ENCODE results near the gene CHD5. TPM values are rescaled to one million over a fixed set of nuclear protein-coding genes. Genes with fewer than 3 reads are reported as not detected.

CHD5 gene
- total RNA-seq, 4 donors from 2014 or later = 0.15 to 0.94 (median 0.26) TPM

DNA sequence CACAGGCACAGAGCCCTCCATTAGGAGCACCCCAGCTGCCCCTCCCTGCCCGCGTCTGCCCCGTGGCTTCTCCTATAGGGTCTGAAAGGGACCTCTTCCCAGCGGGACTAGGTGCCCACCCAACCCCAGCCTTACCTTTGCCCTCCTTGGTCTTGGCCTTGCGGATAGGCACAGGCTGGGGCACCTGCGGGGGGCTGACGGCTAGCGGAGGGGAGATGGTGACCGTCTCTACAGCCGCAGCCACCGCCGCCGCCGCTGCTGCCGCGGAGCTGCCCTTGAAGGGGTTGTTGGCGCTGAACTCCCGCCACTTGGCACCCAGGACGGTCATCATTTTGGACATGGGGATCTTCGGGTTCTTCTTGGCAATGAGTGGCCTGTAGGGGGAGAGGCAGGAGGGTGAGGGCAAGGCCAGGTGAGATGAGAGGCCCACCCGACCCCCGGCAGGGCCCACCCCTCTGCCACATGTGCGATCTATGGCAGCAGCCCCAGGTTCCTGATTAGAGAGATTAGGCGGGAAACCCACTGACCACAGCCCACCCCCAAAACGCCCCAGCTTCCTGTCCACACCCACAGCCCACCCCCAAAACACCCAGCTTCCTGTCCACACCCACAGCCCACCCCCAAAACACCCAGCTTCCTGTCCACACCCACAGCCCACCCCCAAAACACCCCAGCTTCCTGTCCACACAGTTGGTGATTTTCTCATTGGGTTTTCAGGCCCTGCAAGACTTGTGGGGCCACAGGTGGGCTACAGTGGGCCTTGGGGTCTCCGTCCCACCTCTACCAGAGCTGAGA lies 25.4 kb downstream of the CHD5 start:
- Histone ChIP-seq H3K9me3 (no peaks in the 10 kb centered on the region), H3K4me1 (no peaks in the 10 kb centered on the region), H3K36me3 (no peaks in the 10 kb centered on the region), H3K27ac (no peak overlapping the region), H3K27me3 (no peaks in the 10 kb centered on the region), H3K4me3 (replicated peaks in 1 of 3) (no peak overlapping the region)
- DNase-seq = no peak
- 81 to 90% methylated on average over 13 to 26 of the region's 26 CpGs for WGBS, 2 donors
- TF ChIP-seq POLR2A (IDR thresholded peaks at IDR 0.05) (no peak), CTCF (IDR thresholded peaks at IDR 0.05) (no peak)
- intact Hi-C loops (cut with DNase I) = no loop called here

DNA sequence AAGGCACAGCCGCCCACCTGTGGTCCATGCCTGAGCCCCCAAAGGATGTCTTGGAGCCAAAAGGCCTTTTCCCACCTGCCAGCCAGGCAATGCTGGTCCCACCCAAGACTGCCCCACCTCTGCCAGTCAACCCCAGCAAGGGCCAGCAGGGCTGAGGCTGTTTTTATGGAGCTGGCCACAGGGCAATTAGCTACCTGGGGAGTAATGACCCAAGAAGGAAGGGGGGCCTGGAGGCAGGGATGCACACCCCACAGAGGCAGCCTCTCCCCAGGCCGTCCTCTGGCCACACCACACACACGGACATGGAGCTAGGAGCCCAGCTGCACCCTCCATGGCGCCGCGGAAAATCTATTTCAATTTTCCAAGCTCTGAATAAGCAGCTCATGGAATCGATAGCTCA lies 27.2 kb downstream of the CHD5 start:
- peaks cover 8% of the 10 kb centered on the region for H3K27me3 ChIP-seq
- intact Hi-C loops (cut with DNase I) = no loop called here
- no peak overlapping the region for H3K4me3 ChIP-seq (replicated peaks in 1 of 3)
- no peaks in the 10 kb centered on the region for H3K9me3 ChIP-seq
- H3K27ac ChIP-seq = no peak overlapping the region
- no peaks in the 10 kb centered on the region for H3K36me3 ChIP-seq
- TF ChIP-seq CTCF (IDR thresholded peaks at IDR 0.05) = no peak
- no peak for TF ChIP-seq POLR2A (IDR thresholded peaks at IDR 0.05)
- WGBS, 2 donors = 84 to 88% methylated on average over 7 of the region's 7 CpGs
- DNase-seq = no peak
- H3K4me1 ChIP-seq = peaks cover 4 to 6% of the 10 kb centered on the region in 2 donors

- Histone ChIP-seq H3K36me3 (no peaks in the 10 kb centered on the region), H3K27me3 (peaks cover 8% of the 10 kb centered on the region), H3K9me3 (no peaks in the 10 kb centered on the region), H3K4me3 (replicated peaks in 1 of 3) (no peak overlapping the region), H3K4me1 (peaks cover 4 to 6% of the 10 kb centered on the region in 2 donors), H3K27ac (no peak overlapping the region)
- TF ChIP-seq POLR2A (IDR thresholded peaks at IDR 0.05) (no peak), CTCF (IDR thresholded peaks at IDR 0.05) (no peak)
- intact Hi-C loops (cut with DNase I) = no loop called here
- 75 to 81% methylated on average over 10 to 11 of the region's 11 CpGs for WGBS, 2 donors
- DNase-seq = no peak
These were observed 27.9 kb downstream of the CHD5 start for GRCh38 chr1:6152181-6152580.

GRCh38 chr1:6151291-6151822 lies 28.8 kb downstream of the CHD5 start:
- intact Hi-C loops (cut with DNase I) = no loop called here
- no peak overlapping the region for H3K4me3 ChIP-seq (replicated peaks in 1 of 3)
- H3K9me3 ChIP-seq = no peaks in the 10 kb centered on the region
- H3K36me3 ChIP-seq = no peaks in the 10 kb centered on the region
- no peak overlapping the region for H3K27ac ChIP-seq
- peaks cover 4 to 6% of the 10 kb centered on the region in 2 donors for H3K4me1 ChIP-seq
- no peak for DNase-seq
- WGBS, 2 donors = 86 to 89% methylated on average over 8 to 9 of the region's 9 CpGs
- TF ChIP-seq POLR2A (IDR thresholded peaks at IDR 0.05) (no peak), CTCF (IDR thresholded peaks at IDR 0.05) (no peak)
- peaks cover 8% of the 10 kb centered on the region for H3K27me3 ChIP-seq
